HG03565 (cell line): ENCODE data around the gene IVL.

Experiments used
- ATAC-seq: cut with Tn5 transposase; IDR thresholded peaks from one replicate; pipeline ENCODE4 v1.9.1; 2021; ENCODE audit warnings: mild to moderate bottlenecking, moderate library complexity; ENCODE audit not compliant: unreplicated experiment

Gene IVL, protein sequence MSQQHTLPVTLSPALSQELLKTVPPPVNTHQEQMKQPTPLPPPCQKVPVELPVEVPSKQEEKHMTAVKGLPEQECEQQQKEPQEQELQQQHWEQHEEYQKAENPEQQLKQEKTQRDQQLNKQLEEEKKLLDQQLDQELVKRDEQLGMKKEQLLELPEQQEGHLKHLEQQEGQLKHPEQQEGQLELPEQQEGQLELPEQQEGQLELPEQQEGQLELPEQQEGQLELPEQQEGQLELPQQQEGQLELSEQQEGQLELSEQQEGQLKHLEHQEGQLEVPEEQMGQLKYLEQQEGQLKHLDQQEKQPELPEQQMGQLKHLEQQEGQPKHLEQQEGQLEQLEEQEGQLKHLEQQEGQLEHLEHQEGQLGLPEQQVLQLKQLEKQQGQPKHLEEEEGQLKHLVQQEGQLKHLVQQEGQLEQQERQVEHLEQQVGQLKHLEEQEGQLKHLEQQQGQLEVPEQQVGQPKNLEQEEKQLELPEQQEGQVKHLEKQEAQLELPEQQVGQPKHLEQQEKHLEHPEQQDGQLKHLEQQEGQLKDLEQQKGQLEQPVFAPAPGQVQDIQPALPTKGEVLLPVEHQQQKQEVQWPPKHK

DNA sequence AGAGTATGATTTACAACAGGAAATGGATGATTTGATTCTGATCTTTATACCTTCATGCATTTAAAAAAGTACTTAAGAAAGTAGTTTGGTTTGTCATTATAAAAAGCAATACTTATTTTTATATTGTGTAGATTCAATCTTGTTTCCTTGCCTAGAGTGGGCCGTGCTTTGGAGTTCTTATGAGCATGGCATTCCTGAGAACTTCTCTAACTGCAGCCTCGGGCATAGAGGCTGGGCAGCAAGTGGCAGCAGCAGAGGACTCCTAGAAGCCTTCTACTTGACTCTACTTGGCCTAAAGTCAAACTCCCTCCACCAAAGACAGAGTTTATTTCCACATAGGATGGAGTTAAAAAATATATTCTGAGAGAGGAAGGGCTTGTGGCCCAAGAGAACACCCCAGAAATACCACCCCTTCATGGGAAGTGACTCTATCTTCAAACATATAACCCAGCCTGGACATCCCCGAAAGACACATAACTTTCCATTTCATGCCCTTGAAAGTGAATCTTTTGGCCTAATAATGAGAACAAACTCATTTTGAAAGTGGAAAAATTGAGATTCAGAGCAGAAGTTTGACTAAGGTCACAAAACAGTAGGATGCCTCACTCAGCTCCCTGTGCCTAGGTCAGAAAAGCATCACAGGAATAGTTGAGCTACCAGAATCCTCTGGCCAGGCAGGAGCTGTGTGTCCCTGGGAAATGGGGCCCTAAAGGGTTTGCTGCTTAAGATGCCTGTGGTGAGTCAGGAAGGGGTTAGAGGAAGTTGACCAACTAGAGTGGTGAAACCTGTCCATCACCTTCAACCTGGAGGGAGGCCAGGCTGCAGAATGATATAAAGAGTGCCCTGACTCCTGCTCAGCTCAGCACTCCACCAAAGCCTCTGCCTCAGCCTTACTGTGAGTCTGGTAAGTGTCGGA, at the start of gene IVL:
Gene IVL, plus strand, starts transcription at position 861 of the 916 bp plus-strand sequence. CDS start 1,252 bp downstream, outside the sequence.
- ATAC-seq, result peak; percentile 55

DNA sequence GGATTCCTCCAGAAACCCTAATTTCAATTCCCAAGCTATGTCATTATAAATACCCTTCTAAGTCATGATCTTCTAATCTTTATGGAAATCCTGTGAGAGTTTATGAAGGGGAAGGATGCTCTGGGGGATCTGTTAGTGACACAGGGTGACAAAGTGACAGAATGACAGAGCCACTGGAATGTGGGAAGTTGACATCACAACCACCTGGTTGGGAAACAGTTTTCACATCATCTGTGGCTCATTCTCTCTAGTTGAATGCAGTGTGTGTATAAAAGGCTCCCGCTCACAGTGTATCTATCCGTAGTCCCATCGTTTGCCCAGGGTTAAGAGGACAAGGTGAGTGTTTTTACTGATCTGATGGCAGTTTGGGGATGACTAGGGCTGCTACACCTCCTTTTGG, 48.6 kb upstream of the IVL start, which contains the start of gene LCE7A:
Gene LCE7A, plus strand, starts transcription at position 301 of the 400 bp plus-strand sequence. CDS start 702 bp downstream, outside the sequence.
- no peak for ATAC-seq

DNA sequence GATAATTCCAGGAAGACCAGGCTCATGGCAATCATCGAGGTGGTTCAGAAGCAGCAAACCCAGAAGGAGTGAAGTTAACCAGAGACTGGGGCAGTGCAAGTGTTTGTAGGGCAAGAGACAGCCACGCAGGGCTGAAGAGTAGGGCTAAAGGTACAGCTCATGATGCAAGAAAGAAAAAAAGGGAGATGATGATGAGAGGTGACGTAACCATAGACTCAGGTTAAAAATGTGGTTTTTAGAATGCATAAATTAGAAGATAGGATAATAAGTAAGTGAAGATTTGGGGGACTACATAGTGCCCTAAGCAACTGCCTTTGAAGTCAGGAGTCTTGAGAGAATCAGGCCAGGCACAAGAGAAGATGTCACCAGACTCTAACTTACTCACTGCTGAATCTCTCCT, 48.2 kb upstream of the IVL start:
- ATAC-seq, result no peak

DNA sequence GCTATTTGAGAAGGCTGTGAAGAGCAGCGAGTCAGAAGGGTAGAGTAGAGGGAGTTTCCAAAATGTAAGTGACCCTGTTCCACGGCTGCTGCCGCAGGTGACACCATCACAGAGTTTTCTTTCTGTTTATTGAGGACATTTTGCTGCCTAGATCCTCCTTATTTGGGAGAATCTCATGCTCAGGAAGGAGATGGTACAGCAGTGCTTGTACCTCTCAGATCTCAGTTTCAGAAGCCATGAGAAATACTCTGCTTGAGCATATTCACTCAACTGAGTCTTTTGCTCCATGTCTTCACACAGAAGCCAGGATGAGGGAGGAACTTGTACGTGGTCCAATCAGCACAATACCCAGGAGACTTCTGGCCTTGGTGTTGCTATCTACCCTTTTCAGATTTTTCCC, 47.0 kb upstream of the IVL start:
- no peak for ATAC-seq

DNA sequence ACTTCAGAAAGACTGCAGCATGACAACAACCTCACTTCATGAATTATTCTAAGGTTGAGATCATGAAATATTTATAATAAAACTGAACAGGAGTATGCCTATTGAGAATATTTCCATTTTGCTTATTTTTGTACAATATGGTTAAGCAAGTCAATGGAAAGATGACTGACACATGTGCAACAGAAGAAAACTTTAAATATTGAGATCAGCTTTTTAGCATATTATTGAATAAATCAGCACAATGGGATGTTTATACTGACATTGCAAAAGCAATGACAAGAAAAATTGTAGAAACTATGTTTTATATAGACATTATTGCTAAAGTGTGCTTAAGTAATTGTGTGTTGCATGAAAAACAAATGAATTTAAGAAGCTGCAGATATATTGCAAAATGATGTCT, 43.9 kb upstream of the IVL start:
- ATAC-seq, result no peak

DNA sequence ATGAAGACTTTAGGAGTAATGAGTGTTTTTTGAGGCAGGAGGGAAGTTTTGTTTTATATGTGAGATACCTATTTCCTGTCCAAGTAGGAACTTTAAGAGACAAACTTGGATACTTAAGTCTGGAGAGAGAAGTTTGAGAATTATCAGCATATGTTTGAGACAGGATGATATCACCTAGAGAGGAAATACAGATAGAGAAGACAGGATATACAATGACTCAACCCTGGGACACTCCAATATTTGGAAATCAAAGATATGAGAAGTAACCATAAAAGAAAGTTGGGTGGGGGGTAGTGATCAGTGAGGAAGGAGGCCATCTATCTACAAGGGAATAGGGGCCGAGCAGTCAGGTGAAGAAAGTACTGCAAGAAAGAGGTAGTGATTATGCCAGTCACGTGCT, 42.0 kb upstream of the IVL start:
- ATAC-seq, result no peak

DNA sequence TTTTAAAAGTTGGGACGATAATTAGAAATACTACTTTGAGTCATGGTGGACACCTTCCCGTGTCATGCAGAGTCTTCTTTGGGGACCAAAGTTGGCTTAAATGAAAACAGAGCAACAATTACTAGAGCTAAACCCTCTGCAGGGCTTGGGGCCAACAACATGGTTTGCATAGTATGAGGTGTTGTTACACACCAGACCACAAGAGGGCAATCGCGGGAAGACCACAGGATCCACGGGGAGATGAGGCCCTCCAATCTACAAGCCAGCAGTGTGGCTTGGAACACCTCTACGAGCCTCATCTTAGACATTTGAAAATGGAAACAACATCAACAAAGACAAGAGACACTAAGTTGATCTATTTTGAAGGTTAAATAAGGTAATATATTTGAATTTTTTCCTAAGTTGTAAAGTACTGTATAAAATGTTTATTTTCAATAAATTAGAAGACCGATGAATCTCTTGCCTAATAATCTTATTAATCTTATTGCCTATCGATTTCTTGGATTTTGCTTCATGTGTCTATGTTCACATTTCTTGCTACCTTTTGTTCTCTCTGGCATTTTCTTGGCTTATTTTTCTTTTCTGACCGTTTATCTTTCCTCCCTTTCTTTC, 38.4 kb upstream of the IVL start:
- ATAC-seq, result peak; percentile 51

DNA sequence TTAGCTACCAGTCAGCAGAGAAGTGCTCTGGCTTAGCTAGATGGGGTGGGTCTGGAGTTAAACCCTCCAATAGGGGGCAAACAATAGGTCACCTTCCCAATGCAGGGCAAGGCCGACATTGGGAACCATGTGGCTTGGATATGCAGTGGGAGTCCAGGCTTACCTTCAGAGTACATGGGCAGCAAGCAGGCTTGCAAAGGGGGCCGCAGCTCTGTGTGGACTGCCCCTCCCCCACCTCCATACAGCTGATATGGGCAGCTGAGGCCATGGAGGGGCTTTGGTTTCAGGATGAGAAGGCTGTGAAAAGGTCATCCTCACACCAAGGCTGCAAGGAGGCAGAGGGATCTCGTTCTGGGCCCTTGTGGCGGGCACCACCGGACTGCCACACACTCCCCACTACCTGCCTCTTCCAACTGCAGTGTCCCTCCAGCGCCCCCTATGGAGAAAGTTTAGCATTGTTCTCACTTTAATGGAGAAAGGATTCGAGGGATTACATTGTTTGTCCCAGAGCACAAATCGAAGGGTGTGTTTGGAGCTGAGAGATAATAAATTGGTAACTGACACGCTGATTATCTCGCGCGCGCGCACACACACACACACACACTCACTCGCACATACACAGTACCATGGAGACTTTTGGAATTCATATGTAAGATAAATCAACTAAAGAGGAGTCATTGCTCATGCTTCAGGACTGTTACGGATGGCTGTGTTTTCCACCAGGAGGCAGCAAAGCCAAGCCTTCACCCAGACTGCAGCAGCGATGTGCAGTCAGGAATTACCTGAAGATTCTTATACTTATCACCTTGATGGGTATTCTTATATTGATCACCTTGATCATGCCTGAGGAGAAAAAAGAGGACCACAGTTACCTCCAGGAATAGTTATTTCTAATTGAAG, 37.3 kb upstream of the IVL start:
- no peak for ATAC-seq

DNA sequence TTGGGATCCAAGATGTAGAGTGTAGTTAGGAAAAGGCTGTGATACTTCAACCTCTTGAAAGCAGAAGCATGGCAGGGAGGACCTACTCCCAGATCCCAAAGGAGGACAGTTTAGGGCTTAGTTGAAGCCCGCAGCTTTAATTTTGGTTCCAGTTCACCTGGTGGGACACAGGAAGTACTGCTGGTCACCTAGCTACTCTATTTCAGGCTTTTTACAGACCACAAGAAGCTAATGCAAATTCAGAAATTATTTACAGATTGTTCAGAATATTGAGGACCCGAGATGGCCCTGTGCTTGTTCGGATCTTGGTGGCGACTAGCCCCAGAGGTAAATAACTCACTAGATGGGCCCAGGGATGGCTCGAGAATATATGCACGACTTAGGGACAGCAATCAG, 36.6 kb upstream of the IVL start:
- ATAC-seq, result no peak

DNA sequence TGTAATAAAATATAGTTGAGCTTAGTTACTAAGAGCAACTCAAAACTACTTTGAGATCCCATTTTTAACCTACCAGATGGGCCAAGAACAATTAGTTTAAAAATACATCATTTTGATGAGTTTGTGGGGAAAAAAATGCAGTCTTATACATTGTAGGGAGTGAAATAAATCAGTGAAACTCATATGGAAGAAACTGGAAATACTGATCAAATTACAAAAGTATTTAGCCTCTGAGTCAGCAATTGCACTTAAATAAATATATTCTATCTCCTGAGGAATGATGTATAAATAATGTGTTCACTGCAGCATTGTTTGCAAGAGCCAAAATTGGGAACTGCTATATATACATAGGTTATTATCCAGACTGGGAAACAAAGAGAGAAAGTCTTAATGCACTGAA, 34.9 kb upstream of the IVL start:
- no peak for ATAC-seq

DNA sequence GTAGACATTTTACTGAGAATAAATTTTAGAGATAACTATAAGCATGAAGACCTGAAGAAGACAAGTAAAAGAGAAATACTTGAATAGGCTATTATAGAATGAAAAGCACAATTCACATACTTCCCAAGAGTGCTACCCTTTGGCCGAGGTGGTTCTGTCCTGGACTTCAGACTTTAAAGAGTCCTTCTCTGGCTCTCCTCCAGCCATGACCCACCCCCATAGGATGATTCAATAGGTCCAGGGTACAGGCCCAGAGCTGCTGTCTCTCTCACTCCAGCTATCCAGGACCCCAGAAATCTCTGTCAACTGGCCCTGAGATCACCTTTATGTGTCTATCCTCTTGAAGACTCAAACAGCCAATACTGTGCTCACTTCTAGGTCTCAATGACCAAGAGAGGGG, 31.5 kb upstream of the IVL start:
- no peak for ATAC-seq

DNA sequence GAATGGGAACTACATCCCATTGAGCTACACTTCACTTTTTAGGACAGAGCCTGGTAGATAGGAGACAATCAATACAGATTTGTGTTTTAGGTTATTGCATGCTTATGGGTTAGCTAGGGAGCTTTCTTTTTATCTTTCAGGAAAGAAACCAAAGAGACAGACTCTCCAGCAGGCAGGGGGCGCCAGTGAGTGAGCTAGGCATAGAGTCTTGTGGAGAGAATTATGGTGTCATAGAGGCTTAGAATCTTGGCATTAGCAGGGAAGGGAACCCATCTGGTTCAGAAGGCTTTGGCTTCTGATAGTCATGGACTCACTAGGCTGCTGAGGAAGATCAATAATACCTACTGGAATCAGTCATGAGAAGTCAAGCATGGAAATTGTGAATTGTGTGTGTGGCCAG, 30.3 kb upstream of the IVL start, which contains the start of gene SMCP:
Gene SMCP, plus strand, starts transcription at position 281 of the 400 bp plus-strand sequence. CDS start 6,101 bp downstream, outside the sequence.
- ATAC-seq, result no peak

DNA sequence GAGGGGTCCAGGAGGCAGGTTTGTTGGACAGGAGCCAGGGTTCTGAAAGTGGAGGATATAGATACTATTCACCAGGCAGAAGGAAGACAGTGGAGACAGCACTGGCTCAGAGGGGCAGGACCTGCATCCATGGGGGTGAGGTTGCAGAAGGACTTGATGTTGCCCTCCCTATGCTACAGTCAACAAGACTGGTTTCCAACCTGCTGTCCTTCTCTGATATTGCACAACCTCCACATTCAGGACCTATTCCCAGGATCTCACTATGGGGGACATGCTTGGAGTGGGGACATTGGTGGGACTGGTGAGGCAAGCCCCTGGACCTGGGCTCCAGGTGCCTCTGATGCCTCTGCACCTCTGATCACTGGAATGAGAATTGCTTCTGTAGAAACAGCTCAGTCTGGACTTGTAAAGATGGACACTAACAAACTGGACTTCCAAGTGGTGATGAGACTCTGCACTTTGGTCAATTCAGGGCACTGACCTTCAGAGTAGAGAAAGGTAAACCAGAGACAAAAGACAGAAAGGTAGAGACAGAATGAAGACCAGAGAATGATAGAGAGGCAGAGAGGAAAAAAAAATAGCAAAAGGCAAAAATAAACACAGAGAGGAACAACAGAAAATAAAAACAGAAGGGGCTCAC, 28.7 kb upstream of the IVL start:
- no peak for ATAC-seq

DNA sequence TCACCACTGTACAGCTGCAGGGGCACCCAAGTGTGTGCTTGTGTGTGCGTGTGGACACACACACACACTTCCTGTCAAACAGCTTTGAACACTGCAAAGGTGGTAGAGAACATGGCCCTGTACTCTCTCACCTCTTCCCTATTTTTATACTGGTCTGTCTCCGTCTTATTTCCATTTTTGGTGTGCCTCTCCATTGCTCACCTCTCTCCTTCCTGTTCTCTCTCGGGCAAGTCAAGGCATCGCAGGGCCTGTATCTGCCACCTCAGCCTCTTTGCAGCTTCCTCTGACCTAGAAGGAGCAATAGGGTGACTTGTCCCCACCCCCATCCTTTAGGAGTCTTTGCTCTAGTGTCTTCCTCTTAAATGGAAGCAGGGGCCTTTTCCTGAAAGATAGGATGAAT, 28.0 kb upstream of the IVL start:
- ATAC-seq, result no peak

DNA sequence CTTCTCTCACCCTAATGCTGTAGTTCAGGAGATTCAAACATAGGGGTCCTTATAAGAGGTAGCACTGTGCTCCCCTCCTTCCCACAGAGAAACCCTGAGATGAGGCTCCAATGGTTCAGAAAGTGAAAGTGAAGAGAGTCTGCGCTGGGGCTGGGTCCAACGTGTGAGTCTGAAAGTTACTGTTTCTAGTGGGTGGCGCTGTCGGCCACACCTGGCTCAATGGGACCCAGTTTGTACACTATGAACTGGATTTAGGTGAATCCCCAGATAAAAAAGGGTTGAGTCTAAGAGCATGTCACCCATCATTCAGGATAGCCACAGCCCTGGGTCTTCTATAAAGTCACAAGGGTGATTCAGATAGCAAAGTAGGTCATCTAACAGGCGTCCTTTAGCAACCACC, 27.4 kb upstream of the IVL start:
- ATAC-seq, result peak; percentile 75

DNA sequence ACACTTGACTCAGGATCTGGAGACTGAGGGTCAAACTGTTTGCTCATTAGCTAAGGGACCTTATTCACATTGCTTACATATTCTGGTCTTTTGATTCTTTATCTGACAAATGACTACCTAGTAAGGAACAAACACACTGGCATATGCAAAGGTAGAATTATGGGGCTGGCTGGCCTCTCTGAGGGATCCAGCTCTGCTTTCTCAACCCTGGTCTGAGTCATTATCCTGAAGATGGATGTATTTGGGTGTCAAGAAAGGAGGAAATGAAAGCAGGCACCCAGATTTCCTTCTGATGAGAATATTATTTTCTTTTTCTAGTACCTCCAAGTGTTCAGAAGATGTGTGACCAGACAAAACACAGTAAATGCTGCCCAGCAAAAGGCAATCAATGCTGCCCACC, 24.3 kb upstream of the IVL start:
- no peak for ATAC-seq

DNA sequence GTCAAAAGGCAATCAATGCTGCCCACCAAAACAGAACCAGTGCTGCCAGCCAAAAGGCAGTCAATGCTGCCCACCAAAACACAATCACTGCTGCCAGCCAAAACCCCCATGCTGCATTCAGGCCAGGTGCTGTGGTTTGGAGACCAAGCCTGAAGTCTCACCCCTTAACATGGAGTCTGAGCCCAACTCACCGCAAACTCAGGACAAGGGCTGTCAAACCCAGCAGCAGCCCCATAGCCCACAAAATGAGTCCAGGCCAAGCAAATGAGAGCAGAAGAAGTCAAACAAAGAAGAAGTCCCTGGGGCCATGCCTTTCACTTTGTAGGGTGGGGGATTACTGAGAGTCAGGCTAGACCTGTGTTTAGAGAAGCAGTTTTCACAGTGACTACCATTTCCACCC, 23.8 kb upstream of the IVL start:
- no peak for ATAC-seq

DNA sequence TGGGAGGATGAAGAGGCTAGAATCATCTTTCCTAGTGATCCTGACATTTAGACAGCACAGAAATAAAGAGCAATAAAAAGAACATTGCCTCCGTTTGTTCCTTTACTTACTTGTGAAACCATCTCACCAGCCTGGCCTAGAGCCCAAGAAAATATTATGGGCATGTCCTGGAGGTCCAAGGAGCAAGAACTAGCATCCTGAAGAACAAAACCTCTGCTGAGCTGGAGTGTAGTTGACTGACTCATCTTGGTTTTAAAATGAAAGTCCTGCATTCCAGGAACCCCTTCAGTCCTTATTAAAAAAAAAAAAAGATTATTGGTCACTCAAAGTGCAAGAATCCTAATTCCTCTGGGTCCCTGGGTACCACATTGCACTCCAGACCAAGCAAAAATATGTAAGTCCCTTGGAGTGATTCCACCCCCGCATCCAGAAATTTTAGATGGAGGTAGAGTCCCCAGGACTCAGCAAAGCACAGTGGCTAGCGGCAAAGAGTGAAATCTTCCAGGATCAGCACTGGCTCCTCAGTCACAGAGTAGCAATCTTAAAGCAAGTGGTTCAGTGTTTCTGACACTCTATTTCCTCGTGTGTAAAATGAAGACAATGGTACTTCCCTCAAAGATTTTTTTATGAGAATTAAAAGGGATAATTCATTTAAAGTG, 23.3 kb upstream of the IVL start:
- no peak for ATAC-seq

DNA sequence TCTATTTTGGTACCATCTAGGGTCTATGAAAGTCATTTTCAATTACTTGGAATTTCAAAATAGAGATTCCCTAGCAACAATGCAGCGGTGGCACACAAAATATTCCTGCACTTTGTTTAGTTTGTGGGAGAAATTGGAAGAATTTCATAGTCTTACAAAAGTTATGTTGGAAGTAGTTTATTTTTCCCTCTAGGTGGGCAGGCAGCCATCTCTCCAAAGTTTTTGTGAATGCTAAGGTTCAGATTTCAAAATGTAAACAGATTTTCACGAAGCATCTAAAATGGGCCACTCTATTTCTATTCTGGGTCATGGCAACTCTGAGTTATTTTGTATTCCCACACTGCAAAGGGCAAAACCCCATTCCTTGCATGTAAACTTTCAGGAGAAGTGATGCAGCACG, 22.3 kb upstream of the IVL start:
- no peak for ATAC-seq
